ENCODE data around the gene ACSL6.

ACSL6 gene

GRCh38 chr5:132037353-132037752, 25.9 kb upstream of the ACSL6 start:
- DNase-seq (ENCODE audit: low read depth), result no peak
- H3K4me3 ChIP-seq (ENCODE audit: low read length), result no peak overlapping the region
- no peak for TF ChIP-seq CTCF (IDR thresholded peaks at IDR 0.05; ENCODE audit: insufficient read depth, low read depth, low read length, missing control alignments)

GRCh38 chr5:132033122-132033521, 21.7 kb upstream of the ACSL6 start:
- DNase-seq (ENCODE audit: low read depth), result no peak
- H3K4me3 ChIP-seq (ENCODE audit: low read length), result no peak overlapping the region
- no peak for TF ChIP-seq CTCF (IDR thresholded peaks at IDR 0.05; ENCODE audit: insufficient read depth, low read depth, low read length, missing control alignments)

- no peak overlapping the region for H3K4me3 ChIP-seq (ENCODE audit: low read length)
- TF ChIP-seq CTCF (IDR thresholded peaks at IDR 0.05; ENCODE audit: insufficient read depth, low read depth, low read length, missing control alignments), result no peak
- no peak for DNase-seq (ENCODE audit: low read depth)
Measured at GRCh38 chr5:132032196-132032595, 20.7 kb upstream of the ACSL6 start.

GRCh38 chr5:132030610-132031009, 19.2 kb upstream of the ACSL6 start:
- no peak overlapping the region for H3K4me3 ChIP-seq (ENCODE audit: low read length)
- TF ChIP-seq CTCF (IDR thresholded peaks at IDR 0.05; ENCODE audit: insufficient read depth, low read depth, low read length, missing control alignments), result no peak
- DNase-seq (ENCODE audit: low read depth), result no peak

GRCh38 chr5:132029609-132030330, 18.3 kb upstream of the ACSL6 start:
- no peak for TF ChIP-seq CTCF (IDR thresholded peaks at IDR 0.05; ENCODE audit: insufficient read depth, low read depth, low read length, missing control alignments)
- DNase-seq (ENCODE audit: low read depth), result no peak
- H3K4me3 ChIP-seq (ENCODE audit: low read length), result no peak overlapping the region

GRCh38 chr5:132027027-132027426, 15.6 kb upstream of the ACSL6 start:
- no peak overlapping the region for H3K4me3 ChIP-seq (ENCODE audit: low read length)
- no peak for DNase-seq (ENCODE audit: low read depth)
- no peak for TF ChIP-seq CTCF (IDR thresholded peaks at IDR 0.05; ENCODE audit: insufficient read depth, low read depth, low read length, missing control alignments)

- H3K4me3 ChIP-seq (ENCODE audit: low read length), result no peak overlapping the region
- no peak for DNase-seq (ENCODE audit: low read depth)
- no peak for TF ChIP-seq CTCF (IDR thresholded peaks at IDR 0.05; ENCODE audit: insufficient read depth, low read depth, low read length, missing control alignments)
Measured at GRCh38 chr5:132026516-132027008, 15.1 kb upstream of the ACSL6 start.
